Nephron progenitor cell (in vitro differentiated cells): ENCODE data around the gene ENOPH1.

ENCODE experiments used
- DNase-seq: peaks from one replicate; pipeline ENCODE4 v3.0.0; 2021
- H3K27ac Mint-ChIP-seq: 2 replicates; pipeline ENCODE4 v1.8.0; 2021; ENCODE audit warnings: mild to moderate bottlenecking, moderate library complexity, mixed read lengths
- H3K27me3 Mint-ChIP-seq: 2 replicates; pipeline ENCODE4 v1.8.0; 2021; ENCODE audit warnings: mild to moderate bottlenecking, low read depth, mixed read lengths; ENCODE audit not compliant: poor library complexity
- H3K36me3 Mint-ChIP-seq: 2 replicates; pipeline ENCODE4 v1.8.0; 2021; ENCODE audit warnings: low read depth, mixed read lengths
- H3K4me1 Mint-ChIP-seq: 2 replicates; pipeline ENCODE4 v1.8.0; 2021; ENCODE audit warnings: mixed read lengths
- H3K4me3 Mint-ChIP-seq: 2 replicates; pipeline ENCODE4 v1.8.0; 2021; ENCODE audit warnings: mild to moderate bottlenecking, moderate library complexity, mixed read lengths
- H3K9me3 Mint-ChIP-seq: 2 replicates; pipeline ENCODE4 v1.8.0; 2021; ENCODE audit warnings: mild to moderate bottlenecking, moderate library complexity, mixed read lengths
- TF ChIP-seq, protein P1 (sequence below): fragments of 200-600 bp; sonication (generic); IDR thresholded peaks from 2 replicates; pipeline ENCODE4 v1.5.0; 2021; ENCODE audit warnings: antibody characterized with exemption

ENOPH1 gene

GRCh38 chr4:82508806-82509428 lies 78.5 kb downstream of the ENOPH1 start:
- Mint-ChIP-seq H3K36me3 (peaks cover 4% of the 10 kb centered on the region), H3K9me3 (no peaks in the 10 kb centered on the region), H3K4me1 (no peaks in the 10 kb centered on the region), H3K27me3 (peaks cover 3% of the 10 kb centered on the region), H3K4me3 (no peak overlapping the region), H3K27ac (no peak overlapping the region)
- DNase-seq = no peak
- TF ChIP-seq, protein P1, sequence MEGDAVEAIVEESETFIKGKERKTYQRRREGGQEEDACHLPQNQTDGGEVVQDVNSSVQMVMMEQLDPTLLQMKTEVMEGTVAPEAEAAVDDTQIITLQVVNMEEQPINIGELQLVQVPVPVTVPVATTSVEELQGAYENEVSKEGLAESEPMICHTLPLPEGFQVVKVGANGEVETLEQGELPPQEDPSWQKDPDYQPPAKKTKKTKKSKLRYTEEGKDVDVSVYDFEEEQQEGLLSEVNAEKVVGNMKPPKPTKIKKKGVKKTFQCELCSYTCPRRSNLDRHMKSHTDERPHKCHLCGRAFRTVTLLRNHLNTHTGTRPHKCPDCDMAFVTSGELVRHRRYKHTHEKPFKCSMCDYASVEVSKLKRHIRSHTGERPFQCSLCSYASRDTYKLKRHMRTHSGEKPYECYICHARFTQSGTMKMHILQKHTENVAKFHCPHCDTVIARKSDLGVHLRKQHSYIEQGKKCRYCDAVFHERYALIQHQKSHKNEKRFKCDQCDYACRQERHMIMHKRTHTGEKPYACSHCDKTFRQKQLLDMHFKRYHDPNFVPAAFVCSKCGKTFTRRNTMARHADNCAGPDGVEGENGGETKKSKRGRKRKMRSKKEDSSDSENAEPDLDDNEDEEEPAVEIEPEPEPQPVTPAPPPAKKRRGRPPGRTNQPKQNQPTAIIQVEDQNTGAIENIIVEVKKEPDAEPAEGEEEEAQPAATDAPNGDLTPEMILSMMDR = no peak

DNA sequence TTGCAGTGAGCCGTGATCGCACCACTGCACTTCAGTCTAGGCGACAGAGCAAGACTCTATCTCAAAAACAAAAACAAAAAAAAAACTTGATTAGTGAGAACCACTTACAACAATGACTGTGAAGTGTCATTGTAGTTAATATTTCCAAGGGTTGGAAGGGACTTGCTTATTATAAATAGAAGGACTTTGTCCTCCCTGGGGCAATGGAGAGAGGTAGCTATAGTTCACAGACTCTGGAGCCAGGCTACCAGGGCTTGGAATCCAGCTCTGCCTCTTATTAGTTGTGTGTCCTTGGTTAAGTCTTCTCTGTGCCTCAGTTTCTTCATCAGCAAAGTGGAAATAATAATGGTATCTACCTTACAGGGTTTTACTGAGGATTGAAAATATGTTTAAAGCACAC lies 79.8 kb downstream of the ENOPH1 start:
- H3K36me3 Mint-ChIP-seq = peaks cover 4% of the 10 kb centered on the region
- no peak for DNase-seq
- no peak overlapping the region for H3K4me3 Mint-ChIP-seq
- no peaks in the 10 kb centered on the region for H3K9me3 Mint-ChIP-seq
- no peaks in the 10 kb centered on the region for H3K4me1 Mint-ChIP-seq
- peaks cover 8% of the 10 kb centered on the region for H3K27me3 Mint-ChIP-seq
- no peak overlapping the region for H3K27ac Mint-ChIP-seq
- TF ChIP-seq, protein P1 = no peak
